ENCODE results near the gene PEAK1.

- TF ChIP-seq CTCF (IDR thresholded peaks at IDR 0.05): no peak
- TF ChIP-seq EP300 (IDR thresholded peaks at IDR 0.05): no peak
- no peak for TF ChIP-seq POLR2A (IDR thresholded peaks at IDR 0.05)
These were observed 259.1 kb downstream of the PEAK1 start for GRCh38 chr15:77160562-77161478.
